GM11168 (cell line): Measurements from ENCODE around the gene HS2ST1.
"Not testable (repeated sequence)": the region's sequence is repeated elsewhere in the genome, so short reads cannot be mapped to it uniquely, and the experiment has no call there.

Experiments used
- in situ Hi-C: fragments of 300-500 bp; cut with MboI; formaldehyde crosslinking; loops from one replicate; pipeline ENCODE4 v1.12.0; 2022; ENCODE audit warnings: low sequenced_read_pairs; ENCODE audit not compliant: unreplicated experiment

HS2ST1 gene

GRCh38 chr1:86965012-86965826 is 50.8 kb downstream of the HS2ST1 start:
- in situ Hi-C loops = no loop called here

- in situ Hi-C loops = no loop called here
Observed at GRCh38 chr1:86965827-86966182, 51.4 kb downstream of the HS2ST1 start.

GRCh38 chr1:86970938-86971337 is 56.5 kb downstream of the HS2ST1 start:
- in situ Hi-C loops = no loop called here

- in situ Hi-C loops = no loop called here
Observed at GRCh38 chr1:86971778-86972177, 57.3 kb downstream of the HS2ST1 start.

GRCh38 chr1:86972262-86972661 is 57.8 kb downstream of the HS2ST1 start:
- in situ Hi-C loops = no loop called here

- in situ Hi-C loops = no loop called here
Observed at GRCh38 chr1:86975993-86976550, 61.6 kb downstream of the HS2ST1 start.

- in situ Hi-C loops = no loop called here
Observed at GRCh38 chr1:86976664-86977063, 62.2 kb downstream of the HS2ST1 start.

GRCh38 chr1:86981482-86982213 is 67.2 kb downstream of the HS2ST1 start:
- in situ Hi-C loops = no loop called here

- in situ Hi-C loops = not testable (repeated sequence)
Observed at GRCh38 chr1:86983677-86984076, 69.2 kb downstream of the HS2ST1 start.

GRCh38 chr1:86987446-86987845 is 73.0 kb downstream of the HS2ST1 start:
- in situ Hi-C loops = no loop called here

DNA sequence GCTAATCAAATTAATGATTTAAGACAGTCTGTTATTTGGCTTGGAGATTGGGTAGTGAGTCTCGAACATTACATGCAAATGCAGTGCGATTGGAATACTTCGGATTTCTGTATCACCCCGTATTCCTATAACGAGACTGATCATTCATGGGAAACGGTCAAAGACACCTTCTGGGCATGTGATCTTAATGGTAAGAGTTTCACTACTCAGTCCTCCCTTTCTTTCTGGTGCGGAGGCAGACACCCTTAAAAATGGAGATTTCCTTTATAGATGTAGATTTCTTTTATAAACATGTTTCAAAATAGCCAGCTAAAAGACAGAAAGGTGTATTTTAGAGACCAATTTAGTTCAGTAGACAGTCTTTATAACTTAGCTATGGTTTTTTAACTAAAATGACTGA is 74.4 kb downstream of the HS2ST1 start:
- in situ Hi-C loops = no loop called here

DNA sequence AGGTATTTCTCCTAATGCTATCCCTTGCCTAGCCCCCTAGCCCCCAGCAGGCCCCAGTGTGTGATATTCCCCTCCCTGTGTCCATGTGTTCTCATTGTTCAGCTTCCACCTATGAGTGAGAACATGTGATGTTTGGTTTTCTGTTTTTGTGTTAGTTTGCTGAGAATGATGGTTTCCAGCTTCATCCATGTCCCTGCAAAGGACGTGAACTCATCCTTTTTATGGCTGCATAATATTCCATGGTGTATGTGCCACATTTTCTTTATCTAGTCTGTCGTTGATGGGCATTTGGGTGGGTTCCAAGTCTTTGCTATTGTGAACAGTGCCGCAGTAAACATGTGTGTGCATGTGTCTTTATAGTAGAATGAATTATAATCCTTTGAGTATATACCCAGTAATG is 75.3 kb downstream of the HS2ST1 start:
- in situ Hi-C loops = not testable (repeated sequence)

DNA sequence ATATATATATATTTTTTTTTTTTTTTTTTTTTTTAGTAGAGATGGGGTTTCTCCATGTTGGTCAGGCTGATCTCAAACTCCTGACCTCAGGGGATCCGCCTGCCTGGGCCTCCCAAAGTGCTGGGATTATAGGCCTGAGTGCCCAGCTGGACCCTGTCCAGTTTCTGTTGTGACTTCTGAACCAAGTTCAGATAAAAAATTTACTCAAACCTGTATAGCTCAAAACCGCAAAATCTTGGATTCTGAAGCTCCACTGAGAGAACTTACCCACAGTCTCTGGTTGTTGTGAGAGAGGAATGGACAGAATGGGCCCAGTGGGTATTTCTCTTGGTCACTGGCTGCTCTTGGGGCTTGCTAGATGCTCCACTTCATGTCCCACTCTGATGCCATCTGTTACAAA is 76.4 kb downstream of the HS2ST1 start:
- in situ Hi-C loops = no loop called here

- in situ Hi-C loops = no loop called here
Observed at GRCh38 chr1:86991549-86992186, 77.2 kb downstream of the HS2ST1 start.

- in situ Hi-C loops = no loop called here
Observed at GRCh38 chr1:86992861-86993260, 78.4 kb downstream of the HS2ST1 start.

DNA sequence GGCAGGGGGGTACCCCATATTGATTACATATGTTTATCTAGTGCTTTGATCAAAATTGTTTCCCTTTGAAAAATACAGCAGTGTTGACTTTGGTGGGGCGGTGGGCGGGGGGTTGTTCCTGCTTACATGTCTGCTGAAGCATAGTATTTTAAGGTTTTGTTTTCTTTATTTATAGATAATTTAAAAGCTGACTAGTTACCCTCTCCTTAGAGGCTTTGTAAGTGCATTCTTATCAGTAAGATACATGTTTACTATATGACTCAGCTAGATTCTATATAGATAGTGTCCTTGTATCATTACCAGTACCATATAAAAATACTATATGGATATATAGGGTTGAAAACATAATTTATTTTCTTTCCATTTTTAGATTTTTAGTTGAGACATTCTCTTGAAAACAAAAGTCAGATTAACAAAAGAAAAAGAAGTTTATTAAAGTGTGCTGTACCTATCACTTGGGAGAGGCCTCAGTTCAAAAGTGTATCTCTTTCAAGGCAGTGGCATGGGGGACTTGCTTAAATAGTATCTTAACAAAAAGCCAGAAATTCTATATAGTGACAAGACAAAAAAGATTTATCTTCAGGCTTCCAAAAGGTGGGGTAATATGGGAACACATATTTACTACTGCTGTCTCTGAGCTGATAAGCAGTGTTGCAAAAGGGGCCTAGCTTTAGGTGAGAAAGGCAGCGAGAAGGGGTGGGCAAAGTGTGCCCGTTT is 79.0 kb downstream of the HS2ST1 start:
- in situ Hi-C loops = no loop called here

DNA sequence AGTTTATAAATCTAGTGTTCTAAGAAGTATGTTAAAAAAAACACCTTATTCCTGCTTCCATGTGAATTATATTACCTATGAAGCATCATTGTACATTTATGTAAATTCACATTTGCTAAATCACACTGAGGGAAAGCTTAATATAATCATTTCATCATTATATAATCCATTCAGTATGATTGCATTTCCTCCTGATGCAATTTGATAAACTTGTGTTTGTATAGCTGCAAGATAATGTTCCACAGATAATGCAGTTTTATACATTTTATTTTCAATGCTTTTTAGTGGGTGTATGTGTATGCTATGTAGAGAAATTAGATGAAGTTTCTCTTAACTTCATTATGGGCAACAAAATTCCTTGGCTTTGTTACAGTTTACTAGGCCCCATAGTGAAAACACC is 79.6 kb downstream of the HS2ST1 start:
- in situ Hi-C loops = no loop called here

GRCh38 chr1:86997538-86997937 is 83.1 kb downstream of the HS2ST1 start:
- in situ Hi-C loops = no loop called here

DNA sequence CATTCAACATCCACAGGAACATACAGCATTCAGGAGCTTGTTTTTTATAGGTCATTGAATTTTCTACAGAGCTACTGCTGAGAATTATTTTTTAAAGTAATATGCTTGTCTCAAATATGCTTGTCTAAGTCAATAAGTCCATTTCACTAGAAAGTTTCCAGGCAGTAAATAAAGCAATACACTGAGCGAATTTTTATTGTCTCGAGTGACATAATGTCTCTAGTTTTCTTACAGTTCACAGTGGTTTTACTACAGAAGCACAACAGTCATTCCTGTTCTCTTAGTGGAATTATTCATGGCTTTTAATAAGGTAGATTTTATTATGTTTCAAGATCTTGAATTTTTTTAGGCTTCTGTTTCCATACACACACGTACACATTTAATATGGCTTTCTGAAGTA is 83.8 kb downstream of the HS2ST1 start:
- in situ Hi-C loops = no loop called here

GRCh38 chr1:86998727-86999126 is 84.3 kb downstream of the HS2ST1 start:
- in situ Hi-C loops = no loop called here
